DND-41 (cell line): ENCODE measurements around the gene HACD3.

Experiments
- CTCF ChIP-seq: IDR thresholded peaks from 2 replicates; pipeline ENCODE4 v1.5.1; 2012; ENCODE audit warnings: borderline replicate concordance, low read length, moderate library complexity, mild to moderate bottlenecking; ENCODE audit not compliant: poor library complexity, severe bottlenecking; ENCODE audit errors: extremely low read depth
- EZH2 ChIP-seq: IDR thresholded peaks from 3 replicates; pipeline ENCODE4 v1.6.1; 2012; ENCODE audit warnings: borderline replicate concordance, low read depth, mild to moderate bottlenecking, moderate library complexity, low read length, inconsistent platforms; ENCODE audit not compliant: severe bottlenecking

- TF ChIP-seq CTCF (no peak), EZH2 (no peak)
These were observed 90.6 kb downstream of the HACD3 start for GRCh38 chr15:65620833-65621232.
